Measurements from ENCODE around the gene VCX3A.

Gene VCX3A

DNA sequence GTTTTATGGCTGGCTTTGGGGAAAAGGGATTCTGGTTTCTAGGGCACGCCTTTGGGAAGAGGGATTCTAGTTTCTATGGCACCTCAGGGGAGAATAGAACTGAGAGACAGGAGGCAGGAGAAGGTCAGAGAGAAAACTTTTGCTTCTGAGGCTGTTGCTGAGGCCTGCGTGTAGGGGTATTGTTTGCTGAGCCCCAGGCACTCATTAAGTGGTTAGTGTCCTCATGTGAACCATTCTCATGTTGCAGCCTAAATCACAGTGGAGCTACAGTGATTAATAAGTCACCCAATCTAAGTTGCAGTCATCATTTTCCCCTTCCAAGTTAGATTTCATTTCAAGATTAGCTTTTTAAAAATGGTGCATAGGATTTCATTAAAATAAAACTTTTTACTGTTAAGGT lies 29.0 kb downstream of the VCX3A start:
- H4K20me1 ChIP-seq = no peaks in the 10 kb centered on the region
- no peaks in the 10 kb centered on the region for H3K27me3 ChIP-seq
- no peak for TF ChIP-seq Cebpa-rat (IDR thresholded peaks at IDR 0.05)
- H3K4me2 ChIP-seq = no peak overlapping the region
- H3K36me3 ChIP-seq = no peaks in the 10 kb centered on the region
- no peak overlapping the region for H3K4me3 ChIP-seq
- H3K9ac ChIP-seq = no peak overlapping the region
- no peak overlapping the region for H3K27ac ChIP-seq
- H3K4me1 ChIP-seq = no peaks in the 10 kb centered on the region
- peaks cover 0 to 16% (median 8%) of the 10 kb centered on the region in 11 experiments; a peak in 10 of 22 replicates for H3K9me3 ChIP-seq (replicated peaks in 1 of 11)

DNA sequence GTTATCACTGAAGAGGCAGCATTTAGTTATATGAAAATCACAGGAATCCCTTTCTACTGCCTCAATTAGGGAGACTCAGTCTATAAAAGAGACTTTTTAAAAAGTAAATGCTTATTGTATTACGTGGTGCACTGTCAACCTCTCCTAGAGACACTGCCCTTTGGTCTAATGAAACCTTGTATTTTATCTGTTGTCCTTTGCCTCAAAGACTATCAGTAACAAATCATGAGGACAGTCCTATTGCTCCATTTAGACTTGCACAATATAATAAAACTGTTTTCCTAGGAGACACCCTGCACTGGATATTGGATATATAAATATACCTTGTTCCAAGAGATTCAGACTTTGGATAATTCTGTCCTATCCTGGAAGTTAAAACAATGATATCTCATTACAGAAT lies 34.2 kb downstream of the VCX3A start:
- Histone ChIP-seq H3K9ac (no peak overlapping the region), H3K36me3 (no peaks in the 10 kb centered on the region), H3K27me3 (no peaks in the 10 kb centered on the region), H3K4me3 (no peak overlapping the region), H3K27ac (no peak overlapping the region), H3K9me3 (replicated peaks in 1 of 11) (peaks cover 0 to 10% (median 0%) of the 10 kb centered on the region in 11 experiments; a peak in 5 of 22 replicates), H3K4me1 (no peaks in the 10 kb centered on the region), H4K20me1 (no peaks in the 10 kb centered on the region), H3K4me2 (no peak overlapping the region)
- TF ChIP-seq Cebpa-rat (IDR thresholded peaks at IDR 0.05) = no peak

DNA sequence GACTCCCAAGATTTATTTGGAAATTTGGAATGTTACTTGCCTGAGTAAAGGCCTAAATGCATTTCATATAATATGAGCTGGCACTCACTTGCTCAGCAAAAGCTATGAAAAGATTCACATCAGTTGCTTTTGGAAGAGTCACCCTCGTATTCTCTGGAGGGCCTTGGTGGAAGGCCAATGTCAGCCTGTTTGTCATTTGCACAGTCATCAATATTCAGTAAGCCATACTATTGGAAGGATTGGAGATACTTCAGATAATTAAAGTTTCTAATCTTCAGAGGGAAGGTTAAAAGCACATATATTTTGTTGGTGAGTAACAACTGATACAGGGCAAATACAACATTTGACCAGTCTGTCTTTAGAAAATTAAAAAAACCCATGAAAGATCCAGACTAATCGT lies 36.6 kb downstream of the VCX3A start:
- peaks cover 0 to 13% (median 0%) of the 10 kb centered on the region in 11 experiments; a peak in 5 of 22 replicates for H3K9me3 ChIP-seq (replicated peaks in 1 of 11)
- no peaks in the 10 kb centered on the region for H3K4me1 ChIP-seq
- no peak overlapping the region for H3K4me2 ChIP-seq
- H4K20me1 ChIP-seq = no peaks in the 10 kb centered on the region
- H3K27me3 ChIP-seq = no peaks in the 10 kb centered on the region
- no peak for TF ChIP-seq Cebpa-rat (IDR thresholded peaks at IDR 0.05)
- H3K27ac ChIP-seq = no peak overlapping the region
- no peak overlapping the region for H3K9ac ChIP-seq
- H3K36me3 ChIP-seq = no peaks in the 10 kb centered on the region
- H3K4me3 ChIP-seq = no peak overlapping the region
